Measurements from ENCODE around the gene GTF2H1. TPM values are rescaled to one million over a fixed set of nuclear protein-coding genes. Genes with fewer than 3 reads are reported as not detected.

The GTF2H1 gene
- total RNA-seq, 6 experiments from 2014 or later = 13.3 to 30.7 (median 19.7) TPM

DNA sequence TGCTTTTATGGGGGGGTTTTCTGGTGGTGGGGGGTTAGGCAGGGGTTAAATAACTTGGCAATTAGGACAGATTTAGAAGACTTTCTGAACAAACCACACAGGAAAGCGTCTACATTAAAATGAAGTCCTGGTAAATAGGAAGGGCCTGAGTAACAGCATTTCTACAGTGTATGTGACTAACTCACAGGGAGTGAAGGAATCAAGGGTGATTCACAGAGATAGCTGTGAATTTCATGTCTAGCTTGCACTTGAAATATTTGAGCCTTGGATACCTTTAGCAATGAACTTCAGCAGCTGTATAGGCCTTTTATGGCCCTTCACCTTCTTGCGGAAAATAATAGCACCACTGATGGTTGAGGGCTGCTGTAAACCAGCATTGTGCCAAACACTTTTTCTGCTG, 45.9 kb downstream of the GTF2H1 start:
- H3K36me3 ChIP-seq = peaks cover 0 to 37% (median 18%) of the 10 kb centered on the region in 4 donors
- H3K4me1 ChIP-seq = no peaks in the 10 kb centered on the region
- H3K27ac ChIP-seq = no peak overlapping the region
- H3K27me3 ChIP-seq = no peaks in the 10 kb centered on the region
- intact Hi-C loops (cut with DNase I) = no loop called here
- WGBS (ENCODE audit: insufficient coverage, low coverage, low lambda C conversion rate, missing lambda C conversion rate) = 81% methylated on average over 2 of the region's 2 CpGs
- no peak for TF ChIP-seq POLR2A (IDR thresholded peaks at IDR 0.05)
- TF ChIP-seq, protein P1, sequence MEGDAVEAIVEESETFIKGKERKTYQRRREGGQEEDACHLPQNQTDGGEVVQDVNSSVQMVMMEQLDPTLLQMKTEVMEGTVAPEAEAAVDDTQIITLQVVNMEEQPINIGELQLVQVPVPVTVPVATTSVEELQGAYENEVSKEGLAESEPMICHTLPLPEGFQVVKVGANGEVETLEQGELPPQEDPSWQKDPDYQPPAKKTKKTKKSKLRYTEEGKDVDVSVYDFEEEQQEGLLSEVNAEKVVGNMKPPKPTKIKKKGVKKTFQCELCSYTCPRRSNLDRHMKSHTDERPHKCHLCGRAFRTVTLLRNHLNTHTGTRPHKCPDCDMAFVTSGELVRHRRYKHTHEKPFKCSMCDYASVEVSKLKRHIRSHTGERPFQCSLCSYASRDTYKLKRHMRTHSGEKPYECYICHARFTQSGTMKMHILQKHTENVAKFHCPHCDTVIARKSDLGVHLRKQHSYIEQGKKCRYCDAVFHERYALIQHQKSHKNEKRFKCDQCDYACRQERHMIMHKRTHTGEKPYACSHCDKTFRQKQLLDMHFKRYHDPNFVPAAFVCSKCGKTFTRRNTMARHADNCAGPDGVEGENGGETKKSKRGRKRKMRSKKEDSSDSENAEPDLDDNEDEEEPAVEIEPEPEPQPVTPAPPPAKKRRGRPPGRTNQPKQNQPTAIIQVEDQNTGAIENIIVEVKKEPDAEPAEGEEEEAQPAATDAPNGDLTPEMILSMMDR (IDR thresholded peaks at IDR 0.05) = no peak
- no peaks in the 10 kb centered on the region for H3K9me3 ChIP-seq
- ATAC-seq (no peak), DNase-seq (no peak)
- H3K4me3 ChIP-seq = no peak overlapping the region

DNA sequence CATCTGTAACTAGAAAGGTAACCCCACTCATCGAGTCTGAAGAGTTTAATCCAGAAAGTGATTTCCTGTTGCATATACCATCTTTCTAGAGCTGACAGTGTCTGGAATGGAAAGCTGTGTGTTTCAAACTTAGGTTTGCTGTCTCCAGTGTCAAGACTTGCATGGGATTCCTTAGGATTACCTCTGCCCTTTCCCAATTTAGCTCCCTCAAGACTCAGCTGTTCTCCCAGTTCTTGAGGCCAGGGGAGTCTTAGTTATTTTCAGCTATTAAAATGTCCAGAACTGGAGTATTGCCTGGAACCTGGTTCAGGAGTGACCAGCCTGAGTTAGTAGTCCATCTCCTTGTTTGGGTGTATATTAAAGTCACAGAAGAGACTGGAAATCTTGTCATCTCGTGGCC, 47.0 kb downstream of the GTF2H1 start:
- ATAC-seq = no peak
- H3K27me3 ChIP-seq = no peaks in the 10 kb centered on the region
- no peak for DNase-seq
- no peak overlapping the region for H3K4me3 ChIP-seq
- no peak overlapping the region for H3K27ac ChIP-seq
- intact Hi-C loops (cut with DNase I) = no loop called here
- H3K9me3 ChIP-seq = no peaks in the 10 kb centered on the region
- H3K36me3 ChIP-seq = peaks cover 0 to 25% (median 12%) of the 10 kb centered on the region in 4 donors
- no peaks in the 10 kb centered on the region for H3K4me1 ChIP-seq
- 58% methylated on average over 2 of the region's 2 CpGs for WGBS (ENCODE audit: insufficient coverage, low coverage, low lambda C conversion rate, missing lambda C conversion rate)
- TF ChIP-seq, protein P1 (IDR thresholded peaks at IDR 0.05) = no peak

GRCh38 chr11:18371279-18371678, 48.9 kb downstream of the GTF2H1 start:
- Histone ChIP-seq H3K4me1 (no peaks in the 10 kb centered on the region), H3K27me3 (no peaks in the 10 kb centered on the region), H3K9me3 (no peaks in the 10 kb centered on the region), H3K4me3 (no peak overlapping the region), H3K27ac (no peak overlapping the region), H3K36me3 (peaks cover 0 to 12% (median 4%) of the 10 kb centered on the region in 4 donors)
- TF ChIP-seq, protein P1 (IDR thresholded peaks at IDR 0.05) = no peak
- TF ChIP-seq POLR2A (IDR thresholded peaks at IDR 0.05) = no peak
- intact Hi-C loops (cut with DNase I) = no loop called here
- ATAC-seq = no peak
- DNase-seq = no peak
- WGBS (ENCODE audit: insufficient coverage, low coverage, low lambda C conversion rate, missing lambda C conversion rate) = 85% methylated on average over 2 of the region's 2 CpGs

GRCh38 chr11:18372201-18372600, 49.8 kb downstream of the GTF2H1 start:
- Histone ChIP-seq H3K4me3 (no peak overlapping the region), H3K27me3 (no peaks in the 10 kb centered on the region), H3K27ac (no peak overlapping the region), H3K9me3 (no peaks in the 10 kb centered on the region), H3K36me3 (peaks cover 0 to 3% (median 1%) of the 10 kb centered on the region in 4 donors), H3K4me1 (no peaks in the 10 kb centered on the region)
- DNase-seq = no peak
- 63% methylated on average over 1 of the region's 2 CpGs for WGBS (ENCODE audit: insufficient coverage, low coverage, low lambda C conversion rate, missing lambda C conversion rate)
- intact Hi-C loops (cut with DNase I) = no loop called here
- no peak for TF ChIP-seq POLR2A (IDR thresholded peaks at IDR 0.05)
- TF ChIP-seq, protein P1 (IDR thresholded peaks at IDR 0.05) = no peak
- ATAC-seq = no peak

DNA sequence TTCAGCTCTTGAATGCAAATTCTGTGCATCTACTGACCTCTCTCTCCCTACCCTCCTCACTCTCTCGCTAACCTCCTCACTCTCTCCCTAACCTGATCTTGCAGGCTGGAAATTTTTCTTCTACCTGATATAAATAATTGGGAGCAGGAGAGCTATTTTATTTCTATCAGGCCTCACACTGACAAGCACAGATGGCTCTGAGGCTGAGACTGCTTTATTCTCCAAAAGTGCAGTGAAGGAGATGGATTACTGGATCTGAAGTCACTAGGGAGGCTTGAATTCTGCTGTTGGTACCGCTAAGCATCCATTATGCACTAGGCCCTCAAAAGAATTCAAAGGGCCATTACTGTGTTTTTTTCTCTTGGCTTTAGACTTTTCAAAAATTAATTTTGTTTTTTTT, 52.6 kb downstream of the GTF2H1 start:
- Histone ChIP-seq H3K27ac (no peak overlapping the region), H3K4me3 (no peak overlapping the region), H3K4me1 (no peaks in the 10 kb centered on the region), H3K9me3 (no peaks in the 10 kb centered on the region), H3K27me3 (no peaks in the 10 kb centered on the region), H3K36me3 (no peaks in the 10 kb centered on the region)
- intact Hi-C loops (cut with DNase I) = no loop called here
- TF ChIP-seq POLR2A (IDR thresholded peaks at IDR 0.05) = no peak
- TF ChIP-seq, protein P1 (IDR thresholded peaks at IDR 0.05) = no peak
- ATAC-seq = no peak
- 94% methylated on average over 2 of the region's 2 CpGs for WGBS (ENCODE audit: insufficient coverage, low coverage, low lambda C conversion rate, missing lambda C conversion rate)
- DNase-seq = no peak
